Activated naive CD4-positive, alpha-beta T cell treated with anti-CD3 and anti-CD28 coated beads, Interleukin-2, amount 50 U/mL, for 16 hours (primary cell): Measurements from ENCODE around the gene COL2A1.

Experiments
- DNase-seq: peaks from one replicate; pipeline ENCODE4 v3.0.0-alpha.2; 2020

COL2A1 gene

DNA sequence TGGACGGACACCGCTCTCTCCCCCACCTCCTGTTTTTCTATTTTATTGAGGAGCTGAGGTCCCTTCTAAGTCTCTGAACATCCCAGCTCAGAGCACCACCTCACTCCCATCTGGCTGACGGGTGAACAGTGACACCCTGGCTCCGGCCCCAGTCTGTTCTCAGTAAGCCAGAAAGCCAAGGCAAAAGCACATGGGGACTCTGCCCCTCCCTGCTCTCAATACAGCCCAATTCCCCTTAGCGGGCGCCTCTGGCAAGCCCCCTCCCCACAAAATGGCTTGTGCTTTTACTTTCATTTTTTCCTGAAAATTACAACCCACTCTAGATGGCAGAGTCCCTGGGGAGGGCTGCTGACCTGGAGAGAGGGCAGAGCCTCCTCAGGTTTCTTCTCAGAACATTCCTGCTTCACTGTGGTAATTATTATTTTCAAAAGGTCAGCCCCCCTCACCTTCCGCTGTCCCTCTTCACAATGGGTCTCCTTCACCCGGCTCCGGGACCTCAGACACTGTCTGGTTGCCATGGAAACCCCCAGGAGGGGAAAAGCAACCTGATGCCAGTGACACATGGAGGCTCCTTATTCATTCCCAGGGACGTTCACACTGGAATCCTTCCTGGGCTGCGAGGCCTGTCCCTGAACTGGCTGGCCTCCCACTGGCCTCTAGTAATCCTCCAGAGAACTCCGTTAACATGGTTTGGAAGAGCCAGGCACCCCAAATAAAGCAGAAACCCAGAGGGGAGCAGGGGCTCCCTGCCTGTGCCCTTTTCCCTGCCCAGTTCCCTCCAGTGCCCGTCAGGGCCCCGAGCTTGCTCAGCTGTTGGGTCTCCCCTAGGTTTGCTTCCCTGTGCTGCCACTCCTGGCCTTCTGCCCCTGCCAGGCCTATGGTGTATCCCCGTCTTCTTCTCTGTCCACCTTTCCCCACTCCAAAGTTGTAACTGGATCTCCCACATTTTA is 15.9 kb downstream of the COL2A1 start:
- no peak for DNase-seq

DNA sequence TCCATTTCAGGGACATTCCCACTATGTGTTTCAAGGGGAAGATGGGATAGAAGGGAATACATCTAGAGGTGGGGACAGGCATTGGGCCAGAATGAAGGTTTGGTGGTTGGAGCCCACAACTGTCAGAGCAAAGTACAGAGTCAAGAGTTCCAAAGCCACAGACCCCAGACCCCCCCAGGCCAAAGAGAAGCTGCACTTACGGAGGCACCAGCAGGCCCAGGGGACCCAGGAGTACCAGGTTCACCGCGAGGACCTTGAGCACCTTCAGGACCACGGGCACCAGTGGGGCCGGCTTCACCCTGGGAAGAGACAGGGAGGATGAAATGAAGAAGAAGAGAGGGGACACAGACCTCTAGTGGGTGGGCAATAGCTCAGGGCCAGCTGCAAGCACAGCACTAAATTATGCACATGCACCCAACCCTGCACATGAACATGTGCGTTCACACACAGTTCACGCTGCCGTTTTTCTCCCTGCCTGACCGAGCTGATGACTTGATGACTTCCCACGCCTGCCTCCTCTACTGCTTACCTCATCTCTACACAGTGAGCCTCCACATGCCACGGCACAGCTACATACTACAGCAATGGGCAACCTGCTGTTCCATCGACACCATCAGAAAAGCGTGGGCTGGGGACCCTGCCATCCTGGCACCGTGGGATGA is 16.7 kb downstream of the COL2A1 start:
- no peak for DNase-seq

DNA sequence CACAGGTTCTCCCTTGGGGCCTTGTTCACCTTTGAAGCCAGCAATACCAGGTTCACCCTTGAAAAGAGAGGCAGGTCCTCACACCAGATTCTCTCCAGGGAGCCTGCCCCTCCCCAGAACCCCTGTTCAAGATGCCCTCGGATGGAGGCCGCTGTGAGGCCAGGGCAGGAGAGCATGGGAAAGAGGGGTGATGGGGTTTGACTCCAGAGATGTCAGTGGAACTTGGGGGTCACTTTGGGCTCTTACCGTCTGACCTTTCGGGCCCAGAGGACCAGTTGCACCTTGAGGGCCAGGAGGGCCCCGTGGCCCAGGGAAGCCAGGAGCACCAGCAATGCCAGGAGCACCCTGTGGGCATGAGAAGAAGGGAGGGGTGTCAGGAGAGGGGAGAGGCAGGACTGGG is 17.4 kb downstream of the COL2A1 start:
- DNase-seq, result no peak

DNA sequence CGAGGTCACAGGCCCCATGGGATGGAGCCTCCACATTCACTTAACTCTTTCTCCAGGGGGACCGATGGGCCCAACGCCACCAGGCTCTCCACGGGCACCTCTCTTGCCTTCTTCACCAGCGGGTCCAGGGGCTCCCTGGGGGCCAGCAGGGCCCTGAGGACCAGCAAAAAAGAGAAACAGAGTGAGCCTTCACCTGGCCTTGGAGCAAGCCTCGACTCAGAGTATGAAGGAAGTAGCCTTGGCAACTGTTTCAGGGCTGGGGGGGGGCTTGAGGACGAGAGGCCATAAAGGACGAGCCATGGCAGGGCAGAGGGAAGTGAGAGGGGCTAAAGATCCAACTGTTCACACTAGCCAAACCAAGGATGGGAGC is 18.0 kb downstream of the COL2A1 start:
- DNase-seq, result no peak

DNA sequence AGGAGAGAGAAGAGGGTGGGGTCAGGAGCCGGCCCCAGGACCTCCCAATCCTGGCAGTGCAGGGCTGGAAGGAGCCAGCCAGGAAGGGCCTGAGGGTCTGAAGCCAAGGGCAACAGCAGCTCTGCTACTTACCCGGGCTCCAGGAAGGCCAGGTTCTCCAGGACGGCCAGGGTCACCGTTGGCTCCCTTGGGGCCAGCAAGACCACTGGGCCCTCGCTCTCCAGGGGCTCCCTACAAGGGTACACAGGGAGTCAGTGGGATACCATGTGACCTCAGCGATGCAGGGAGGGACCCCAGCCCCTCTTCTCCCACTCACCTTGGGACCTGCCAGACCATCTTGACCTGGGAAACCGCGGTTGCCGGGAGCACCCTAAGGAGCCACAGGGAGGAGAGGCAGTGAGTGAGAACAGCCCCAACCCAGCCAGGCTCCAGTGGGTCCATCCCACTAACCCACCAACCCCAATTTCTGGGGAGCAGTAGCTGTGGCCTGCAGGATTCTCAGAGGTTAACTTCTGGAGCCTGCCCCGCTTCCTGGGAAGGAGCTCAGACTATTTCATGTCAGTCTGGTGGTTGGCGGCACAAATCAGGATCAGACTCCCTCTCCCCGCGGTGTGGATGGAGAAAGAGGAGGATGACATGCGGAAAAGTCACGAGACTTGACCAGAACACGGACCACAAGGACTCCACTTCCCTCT is 18.5 kb downstream of the COL2A1 start:
- DNase-seq, result no peak

DNA sequence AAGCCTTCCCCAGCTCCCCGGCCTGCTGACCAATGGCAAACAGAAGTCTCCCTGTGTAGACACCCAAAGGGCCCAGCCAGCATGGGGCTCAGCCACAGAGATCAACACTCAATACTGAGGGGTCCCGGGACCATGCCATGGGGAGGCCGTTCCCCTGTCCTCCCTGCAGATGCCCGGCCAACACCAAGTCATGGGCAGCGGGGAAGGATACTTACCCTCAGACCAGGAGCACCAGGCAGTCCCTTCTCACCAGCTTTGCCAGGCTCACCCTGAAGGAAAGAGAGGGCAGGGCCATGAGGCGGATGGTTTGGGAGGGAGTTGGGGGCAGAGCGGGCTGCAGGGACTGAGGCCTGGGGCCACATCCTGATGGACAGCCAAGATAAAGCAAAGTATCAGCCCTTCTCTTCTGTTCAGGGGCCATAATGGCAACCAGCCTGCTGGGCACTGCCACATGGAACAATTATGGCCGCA is 19.9 kb downstream of the COL2A1 start:
- no peak for DNase-seq

DNA sequence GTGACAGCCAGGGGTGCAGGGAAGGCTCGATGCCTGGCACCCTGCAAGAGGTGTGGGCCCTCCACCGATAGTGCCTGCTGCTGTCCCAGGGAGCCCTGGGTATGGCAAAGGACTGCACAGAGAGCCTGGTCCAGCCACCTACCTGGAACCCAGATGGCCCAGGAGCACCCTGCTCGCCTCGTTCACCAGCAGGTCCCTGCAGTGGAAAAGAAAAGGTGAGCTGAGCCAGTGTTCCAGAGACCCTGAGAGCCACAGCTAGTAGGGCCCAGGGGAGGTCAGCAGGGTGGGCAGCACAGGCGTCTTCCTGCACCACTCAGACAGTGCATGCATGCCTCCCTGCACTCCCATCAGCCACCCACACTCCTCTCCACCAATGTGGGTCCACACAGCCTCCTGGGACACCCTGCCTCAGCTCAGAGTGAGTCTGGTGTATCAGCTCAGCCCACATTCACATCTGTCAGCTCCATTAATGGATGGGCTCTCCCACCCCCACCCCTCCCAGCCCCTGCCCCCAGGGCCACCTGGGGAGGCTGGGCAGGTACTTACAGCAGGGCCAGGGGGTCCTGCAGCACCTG is 20.6 kb downstream of the COL2A1 start:
- DNase-seq, result no peak

DNA sequence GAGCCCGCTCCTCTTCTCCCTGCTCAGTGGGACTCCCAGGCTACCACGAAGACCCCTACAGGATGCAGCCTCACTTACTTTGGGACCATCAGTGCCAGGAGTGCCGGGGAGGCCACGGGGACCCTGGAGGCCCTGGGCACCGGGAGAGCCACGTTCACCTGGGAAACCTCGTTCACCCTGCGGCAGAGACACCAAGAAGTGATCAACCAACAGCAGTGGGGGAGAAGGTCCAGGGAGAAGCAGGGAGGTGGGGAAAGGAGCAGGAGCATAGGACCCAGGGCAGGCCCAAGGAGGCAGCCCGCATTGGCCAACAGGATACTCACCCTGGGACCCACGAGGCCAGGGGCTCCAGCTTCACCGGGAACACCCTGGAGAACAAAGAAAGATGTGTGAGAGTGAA is 21.5 kb downstream of the COL2A1 start:
- no peak for DNase-seq

DNA sequence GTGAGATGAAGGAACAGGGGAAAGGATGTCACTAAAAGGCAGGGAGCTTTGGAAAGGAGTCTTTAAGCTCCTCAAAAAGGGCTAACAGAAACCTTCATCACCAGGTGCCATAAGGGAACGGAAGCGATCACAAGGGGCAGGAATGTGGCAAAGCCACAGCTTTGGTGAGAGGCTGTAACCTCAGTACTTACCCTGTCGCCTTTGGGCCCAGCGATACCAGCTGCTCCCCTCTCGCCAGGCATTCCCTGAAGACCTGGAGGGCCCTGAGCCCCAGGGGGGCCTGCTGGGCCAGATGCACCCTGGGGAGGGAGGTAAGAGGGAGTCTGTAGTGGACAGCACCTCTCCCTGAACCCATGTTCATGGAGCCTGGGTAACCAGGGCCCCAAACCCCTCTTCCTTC is 22.0 kb downstream of the COL2A1 start:
- no peak for DNase-seq

DNA sequence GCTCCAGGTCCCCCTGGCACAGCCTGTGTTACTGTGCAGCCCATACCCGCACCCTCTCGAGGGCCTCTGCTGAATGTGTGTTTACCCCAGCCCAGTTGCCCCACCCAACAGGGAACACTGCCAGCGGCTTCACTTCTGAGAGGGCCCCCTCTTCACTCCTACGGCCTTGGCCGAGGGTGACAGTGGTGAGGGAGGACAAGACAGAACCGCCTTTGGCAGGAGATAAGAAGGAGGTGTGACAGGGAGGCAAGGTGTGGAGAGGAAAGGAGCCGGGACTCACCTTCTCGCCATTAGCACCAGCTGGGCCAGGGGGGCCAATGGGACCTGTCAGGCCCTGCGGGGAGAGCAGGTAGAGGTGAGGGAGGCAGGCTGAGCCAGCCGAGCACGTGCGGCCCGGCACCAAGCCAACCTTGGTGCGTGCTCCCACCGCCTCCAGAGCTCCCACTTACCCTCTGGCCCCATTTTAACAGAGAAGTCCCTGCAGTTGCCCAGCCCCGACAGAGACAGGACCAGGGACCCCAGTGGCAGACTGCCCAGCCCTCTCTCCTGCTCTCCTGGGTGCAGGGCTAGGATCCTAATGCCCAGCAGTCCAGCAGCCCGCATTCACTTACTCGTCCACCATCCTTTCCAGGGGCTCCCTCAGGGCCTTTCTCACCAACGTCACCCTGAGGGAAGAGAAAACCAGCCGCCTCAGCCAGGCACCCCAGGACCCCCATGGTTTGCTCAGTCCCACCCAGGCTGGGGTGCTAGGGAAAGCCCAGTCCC is 22.6 kb downstream of the COL2A1 start:
- DNase-seq, result no peak

DNA sequence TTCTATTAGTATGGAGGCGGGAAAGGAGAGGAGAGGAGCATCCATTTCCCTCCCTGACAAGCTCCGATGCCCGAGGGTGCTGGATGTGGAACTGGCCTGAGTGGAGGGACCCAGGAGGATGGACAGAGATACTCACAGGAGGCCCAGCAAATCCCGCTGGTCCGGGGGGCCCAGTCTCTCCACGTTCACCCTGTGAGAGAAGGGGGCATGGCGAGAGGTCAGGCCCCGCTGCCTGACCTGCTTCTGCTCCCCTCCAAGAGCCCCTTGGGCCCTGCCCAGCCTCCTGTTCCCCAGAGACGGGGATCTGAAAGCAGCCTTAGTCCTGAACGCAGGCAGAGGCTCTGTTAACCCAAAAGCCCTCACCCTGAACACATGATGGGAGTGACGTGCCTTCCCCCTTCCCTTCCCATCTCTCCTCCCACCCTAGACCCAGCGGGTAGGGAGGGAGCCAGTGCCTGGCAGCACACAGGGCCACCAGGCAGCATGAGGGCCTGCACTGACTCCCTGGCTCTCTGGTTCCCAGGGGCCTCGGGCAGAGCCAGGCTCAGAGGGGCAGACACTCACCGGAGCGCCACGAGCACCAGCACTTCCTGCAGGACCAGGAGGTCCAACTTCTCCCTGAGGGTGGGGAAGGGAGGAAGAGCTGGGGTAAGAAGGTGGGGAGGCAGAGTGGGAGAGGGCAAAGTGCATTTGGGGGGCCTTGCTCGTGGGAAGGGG is 23.3 kb downstream of the COL2A1 start:
- no peak for DNase-seq

DNA sequence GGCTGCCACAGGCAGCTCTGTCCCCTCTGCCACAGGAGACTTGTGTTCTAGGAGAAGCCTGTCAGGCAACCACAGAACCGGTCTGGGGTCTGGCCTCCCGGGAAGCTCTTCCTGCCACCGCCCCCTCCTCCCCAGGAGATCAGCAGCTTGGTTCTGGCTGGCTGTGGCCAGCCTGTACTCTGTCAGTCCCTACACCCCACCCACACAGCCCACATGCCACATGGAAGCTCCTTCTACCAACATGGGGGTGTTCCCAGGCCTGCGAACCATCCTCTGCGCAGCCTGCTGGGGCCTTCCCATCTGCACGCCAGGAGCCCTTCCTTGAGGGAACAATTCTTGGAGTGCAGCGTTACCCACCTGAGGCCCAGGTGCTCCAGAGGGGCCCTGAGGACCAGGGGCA is 24.1 kb downstream of the COL2A1 start:
- no peak for DNase-seq

DNA sequence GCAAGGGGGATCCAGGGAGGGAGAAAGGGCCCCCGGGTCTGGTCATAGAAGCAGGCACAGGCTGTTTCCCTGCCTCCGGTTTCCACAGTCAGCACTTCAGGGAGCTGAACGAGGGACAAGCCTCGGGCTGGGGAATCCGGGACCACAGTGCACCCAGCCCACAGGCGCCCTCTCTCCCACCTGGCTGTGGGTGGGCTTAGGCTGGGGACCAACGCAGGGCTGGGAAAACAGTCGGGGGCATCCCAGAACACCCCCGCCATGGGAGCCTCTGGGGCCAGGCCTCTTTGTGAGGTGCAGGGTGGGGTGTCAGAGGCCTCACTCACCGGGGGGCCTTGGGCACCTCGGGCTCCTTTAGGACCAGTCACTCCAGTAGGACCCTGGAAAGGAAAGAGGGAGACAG is 24.6 kb downstream of the COL2A1 start:
- DNase-seq, result no peak

DNA sequence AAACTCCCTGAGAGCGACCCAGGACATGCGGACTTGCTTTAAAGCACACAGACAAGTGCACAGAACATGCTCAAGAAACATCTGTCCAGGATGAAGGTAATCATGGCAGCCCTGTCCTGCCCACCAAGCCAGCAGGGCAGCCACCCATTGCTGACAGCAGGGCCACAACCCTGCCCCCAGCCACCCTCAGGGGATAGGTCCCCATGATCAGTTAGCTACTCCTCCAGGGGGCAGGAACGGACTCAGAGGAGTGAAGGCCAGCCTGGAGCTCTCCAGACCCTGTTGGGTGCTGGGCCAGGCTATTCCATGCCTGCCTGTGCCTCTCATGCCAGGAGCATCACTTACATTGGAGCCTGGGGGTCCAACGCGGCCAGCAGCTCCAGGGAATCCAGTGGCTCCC is 25.1 kb downstream of the COL2A1 start:
- no peak for DNase-seq

DNA sequence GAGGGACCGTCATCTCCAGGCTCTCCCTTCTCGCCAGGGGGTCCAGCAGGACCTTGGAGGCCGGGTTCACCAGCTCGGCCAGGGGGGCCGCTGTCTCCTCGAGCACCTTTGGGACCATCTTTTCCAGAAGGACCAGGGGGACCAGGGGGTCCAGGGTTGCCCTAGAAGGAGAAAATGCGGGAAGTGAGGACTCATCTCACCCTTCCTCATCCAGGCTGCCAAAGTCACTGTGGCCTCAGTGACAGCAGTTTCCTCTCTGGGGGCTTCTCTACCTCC is 25.7 kb downstream of the COL2A1 start:
- no peak for DNase-seq

DNA sequence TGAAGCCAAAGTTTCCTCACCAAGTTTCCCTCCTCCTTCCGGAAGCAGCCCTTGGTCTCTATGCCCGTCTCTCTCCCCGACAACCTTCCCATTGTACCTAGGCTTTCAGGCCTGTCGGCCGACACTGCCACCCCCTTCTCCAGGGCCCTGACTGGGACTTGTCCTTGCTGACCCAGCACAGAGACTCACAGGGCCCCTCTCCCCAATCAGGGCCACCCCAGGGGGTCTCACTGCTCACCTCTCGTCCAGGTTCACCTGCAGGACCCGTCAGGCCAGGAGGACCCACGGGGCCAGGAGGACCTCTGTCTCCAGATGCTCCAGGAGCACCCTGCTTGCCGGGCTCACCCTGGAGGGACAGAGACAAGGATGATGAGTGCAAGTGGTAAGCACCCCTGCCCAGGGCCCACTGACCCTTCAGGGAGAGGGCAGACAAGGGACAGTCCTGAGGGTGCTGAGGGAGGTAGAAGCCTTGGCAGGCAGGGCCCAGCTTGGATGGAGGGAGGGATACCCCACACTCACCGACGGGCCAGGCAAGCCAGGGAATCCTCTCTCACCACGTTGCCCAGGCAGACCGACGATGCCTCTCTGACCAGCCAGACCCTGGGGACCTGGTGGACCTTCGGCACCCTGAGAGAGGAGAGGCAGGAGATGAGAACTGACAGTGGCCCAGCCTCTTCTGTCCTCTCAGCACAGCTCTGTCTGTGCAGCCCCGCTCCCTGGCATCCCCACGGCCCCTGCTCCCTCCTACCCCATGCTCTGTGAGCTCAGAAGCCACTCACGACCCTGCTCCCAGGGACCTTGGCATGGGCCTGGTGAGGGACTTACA is 26.3 kb downstream of the COL2A1 start:
- no peak for DNase-seq

DNA sequence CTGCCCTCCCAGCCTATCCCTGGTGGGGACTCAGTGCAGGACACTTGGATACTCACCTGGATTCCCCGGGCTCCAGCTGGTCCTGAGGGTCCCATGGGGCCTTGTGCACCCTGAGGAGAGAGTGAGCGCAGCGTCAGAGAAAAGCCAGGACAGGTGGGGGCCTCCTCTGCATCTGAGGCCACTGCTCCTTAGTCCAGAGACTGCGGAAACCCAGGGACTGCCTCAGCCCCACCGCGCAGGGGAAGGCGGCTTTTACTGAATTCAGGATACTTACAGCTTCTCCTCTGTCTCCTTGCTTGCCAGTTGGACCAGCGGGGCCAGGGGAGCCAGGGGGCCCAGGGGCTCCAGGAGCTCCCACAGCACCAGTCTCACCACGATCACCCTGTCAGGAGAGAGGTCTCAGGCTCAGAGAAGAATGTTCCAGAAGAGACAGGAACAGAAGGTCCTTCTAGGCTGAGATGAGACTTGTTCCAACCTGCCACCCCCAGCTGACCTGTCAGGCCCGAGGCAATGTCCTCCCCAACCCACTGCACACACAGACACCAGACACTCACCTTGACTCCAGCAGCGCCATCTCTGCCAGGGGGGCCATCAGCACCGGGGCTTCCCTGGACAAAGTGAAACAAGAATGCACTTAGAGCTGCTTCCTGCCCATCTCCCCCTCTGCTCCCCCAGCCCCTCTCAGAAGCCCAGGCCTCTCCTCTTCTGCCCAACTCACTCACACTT is 27.1 kb downstream of the COL2A1 start:
- no peak for DNase-seq

DNA sequence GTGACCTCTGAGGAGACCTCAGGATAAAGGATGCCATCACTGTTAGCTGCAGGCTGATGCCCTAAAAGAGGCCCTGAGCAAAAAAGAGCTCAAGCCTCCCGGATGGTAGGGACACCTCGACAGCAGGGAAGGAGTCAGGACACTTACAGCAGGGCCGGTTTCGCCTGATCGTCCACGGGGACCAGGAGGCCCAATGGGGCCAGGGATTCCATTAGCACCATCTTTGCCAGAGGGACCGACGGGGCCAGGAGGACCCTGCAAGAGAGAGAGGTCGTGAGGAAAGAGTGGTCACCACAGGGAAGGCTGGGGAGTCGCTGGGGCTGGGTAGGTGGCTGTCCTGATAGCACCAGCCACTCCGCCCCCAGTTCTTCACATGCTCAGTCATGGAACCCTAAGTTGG is 28.5 kb downstream of the COL2A1 start:
- DNase-seq, result no peak

DNA sequence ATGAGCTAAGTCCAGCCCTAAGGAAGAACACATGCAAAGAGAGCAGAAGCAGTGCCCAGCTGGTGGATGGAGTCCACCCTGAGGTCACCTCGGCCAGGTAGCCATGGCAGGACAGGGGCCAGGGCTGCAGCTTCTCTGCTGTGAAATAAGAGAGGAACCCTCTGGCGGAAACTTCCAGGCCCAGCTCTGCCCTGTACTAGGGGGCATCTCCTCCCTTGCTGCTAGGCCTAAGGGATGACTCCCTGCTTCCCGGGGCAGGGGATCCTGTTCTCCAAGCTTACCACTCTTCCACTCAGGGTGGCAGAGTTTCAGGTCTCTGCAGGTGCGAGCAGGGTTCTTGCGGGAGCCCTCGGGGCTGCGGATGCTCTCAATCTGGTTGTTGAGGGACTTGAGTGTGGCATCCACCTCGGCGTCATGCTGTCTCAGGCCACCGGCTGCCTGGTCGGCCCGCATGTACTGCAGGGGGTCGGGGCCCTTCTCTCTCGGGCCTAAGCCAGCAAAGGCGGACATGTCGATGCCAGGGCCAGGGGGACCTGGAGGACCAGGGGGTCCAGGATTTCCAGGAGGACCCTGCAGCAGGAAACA is 29.1 kb downstream of the COL2A1 start:
- no peak for DNase-seq

DNA sequence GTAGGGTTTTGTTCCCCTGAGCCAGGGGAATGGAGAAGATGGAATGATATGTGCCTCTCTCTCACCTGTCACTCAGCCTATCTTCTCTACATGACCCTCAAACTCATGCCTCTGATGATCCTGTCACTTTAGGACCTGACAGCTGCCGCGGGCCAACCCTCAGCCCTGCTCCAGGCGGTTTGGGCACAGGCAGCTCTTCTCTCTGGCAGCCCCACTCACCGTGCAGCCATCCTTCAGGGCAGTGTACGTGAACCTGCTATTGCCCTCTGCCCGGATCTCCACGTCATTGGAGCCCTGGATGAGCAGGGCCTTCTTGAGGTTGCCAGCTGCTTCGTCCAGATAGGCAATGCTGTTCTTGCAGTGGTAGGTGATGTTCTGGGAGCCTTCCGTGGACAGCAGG is 30.4 kb downstream of the COL2A1 start:
- DNase-seq, result no peak
